Head of caudate nucleus (tissue), 42 donors: ENCODE results near the gene CD81.

ENCODE experiments used
- DNase-seq, 42 donors: peaks; one replicate each; pipeline versions ENCODE4 v3.0.0 to v3.0.0-alpha.2; 2020 to 2021; ENCODE audit warnings: mixed read lengths in 7 of 42
- intact Hi-C: fragments of 100-400 bp; cut with DNase I; formaldehyde crosslinking; loops from one replicate; pipeline ENCODE4 v1.15.0; 2022

CD81 gene

DNA sequence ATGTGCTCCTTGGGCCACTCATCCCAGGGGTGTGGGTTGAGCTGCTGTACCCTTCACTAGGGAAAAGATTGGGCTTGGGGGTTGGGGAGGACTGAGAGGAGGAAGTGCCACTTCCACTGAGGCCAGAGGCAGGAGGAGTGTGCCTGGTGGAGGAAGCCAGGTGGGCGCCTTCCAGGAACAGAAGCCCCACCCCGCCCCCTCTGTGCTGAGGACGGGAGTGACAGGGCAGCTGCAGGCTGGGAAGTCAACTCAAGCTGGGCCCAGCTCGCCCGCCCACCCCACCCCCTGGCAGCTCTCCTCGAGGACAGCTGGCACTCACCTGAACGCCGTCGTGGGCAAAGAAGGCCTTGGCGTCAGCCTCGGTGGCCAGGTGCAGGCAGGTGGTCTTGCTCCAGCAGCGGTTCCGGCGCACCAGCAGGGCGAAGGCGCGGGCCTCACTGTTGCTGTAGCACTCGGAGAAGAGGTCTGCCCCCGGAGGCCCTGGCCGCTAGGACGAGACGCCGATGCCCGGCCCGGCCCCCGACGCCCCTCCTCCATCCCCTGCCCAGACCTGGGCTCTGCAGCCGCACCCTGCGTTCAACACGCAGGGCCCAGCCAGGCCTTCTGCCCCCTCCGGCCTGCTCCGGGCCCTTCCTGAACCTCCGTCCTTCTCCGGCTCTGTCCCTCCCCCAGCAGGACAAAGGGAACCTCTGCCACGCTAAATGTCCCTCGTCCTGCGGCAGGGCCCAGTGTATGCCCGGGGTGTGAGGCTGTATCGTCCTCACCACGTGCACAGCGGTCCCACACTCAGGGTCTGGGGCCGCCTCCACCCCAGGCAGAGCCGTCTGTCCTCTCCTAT is 36.9 kb downstream of the CD81 start:
- intact Hi-C loops: no loop called here
- DNase-seq: no peak

DNA sequence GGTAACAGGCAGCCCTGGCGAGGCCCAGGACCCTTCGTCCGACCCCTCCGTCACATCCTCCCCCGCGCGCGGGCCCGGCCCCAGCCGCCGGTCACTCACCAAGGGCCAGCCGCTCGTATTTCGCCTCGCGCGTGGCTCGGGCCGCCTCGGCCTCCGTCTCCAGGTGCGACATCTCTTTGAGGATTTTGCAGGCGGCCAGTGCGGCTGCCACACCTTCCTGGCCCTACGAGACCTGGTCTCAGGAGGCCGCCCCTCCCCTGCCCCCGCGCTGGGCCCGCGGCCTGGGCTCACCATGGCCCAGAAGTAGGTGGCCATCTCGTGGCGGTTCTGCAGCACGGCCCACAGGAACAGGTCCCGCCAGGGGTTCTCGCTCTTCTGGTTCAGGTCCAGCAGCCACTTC is 37.5 kb downstream of the CD81 start:
- no peak for DNase-seq
- intact Hi-C loops: no loop called here

GRCh38 chr11:2415171-2415570 is 38.1 kb downstream of the CD81 start:
- DNase-seq: no peak
- intact Hi-C loops: no loop called here

- intact Hi-C loops: no loop called here
- DNase-seq: no peak
These were observed 38.7 kb downstream of the CD81 start for GRCh38 chr11:2415601-2416380.

DNA sequence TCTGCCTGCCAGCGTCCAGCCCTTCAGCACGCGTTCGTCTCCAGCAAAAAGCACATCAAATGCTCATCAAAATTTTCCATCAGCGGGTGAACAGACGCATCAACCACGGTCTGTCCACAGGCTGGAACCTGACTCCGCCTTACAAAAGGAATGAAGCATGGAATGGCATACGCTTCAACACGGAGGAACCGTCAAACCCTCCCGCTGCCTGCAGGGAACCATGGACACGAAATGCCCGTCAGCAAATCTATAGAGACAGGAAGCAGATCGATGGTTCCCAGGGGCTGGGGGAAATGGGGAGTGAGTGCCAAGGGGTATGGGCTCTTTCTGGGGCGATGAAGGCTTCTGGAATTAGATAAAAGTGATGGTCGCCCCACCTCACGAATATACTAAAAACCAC is 39.7 kb downstream of the CD81 start:
- no peak for DNase-seq
- intact Hi-C loops: no loop called here

GRCh38 chr11:2417856-2418692 is 41.0 kb downstream of the CD81 start:
- intact Hi-C loops: no loop called here
- DNase-seq: no peak

DNA sequence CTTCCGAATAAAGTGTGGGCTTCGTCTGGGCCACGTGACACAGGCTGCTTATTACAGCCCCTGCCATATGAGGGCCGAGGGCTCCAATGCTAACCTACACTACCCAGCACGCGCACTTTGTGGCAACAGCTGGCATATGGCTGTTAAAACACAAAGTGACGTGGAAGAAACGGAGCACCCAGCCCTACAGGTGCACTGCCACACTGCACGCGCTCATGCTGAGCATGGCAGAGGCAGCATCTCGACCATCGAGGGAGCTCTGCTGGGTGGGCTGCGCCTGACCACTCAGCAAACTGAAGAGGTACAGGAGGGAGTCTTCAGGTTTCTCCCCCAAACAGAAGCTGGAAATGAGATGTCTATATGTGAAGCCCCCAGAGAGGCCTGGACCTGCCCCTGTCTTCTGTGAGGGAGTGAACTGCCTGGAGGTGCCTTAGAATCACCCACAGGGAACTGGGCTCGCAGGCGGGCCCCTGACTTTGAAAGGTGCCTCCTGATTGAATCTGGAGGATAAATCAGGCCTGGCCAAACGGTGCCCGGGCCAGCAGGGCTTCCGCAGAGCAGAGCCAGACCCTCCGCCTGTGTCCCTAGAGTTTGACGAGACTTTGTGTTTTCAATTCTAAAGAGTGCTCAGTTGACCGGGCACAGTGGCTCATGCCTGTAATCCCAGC is 41.7 kb downstream of the CD81 start:
- intact Hi-C loops: no loop called here
- DNase-seq: no peak

GRCh38 chr11:2419638-2420501 is 42.8 kb downstream of the CD81 start:
- peak; percentile 35 to 89 (median 76) for DNase-seq
- intact Hi-C loops: loop anchor here (2.0 to 5.0 kb wide), 2 partner anchors 115 to 233 kb away; no protein-coding TSS in a partner anchor

- peak; percentile 32 to 89 (median 80) for DNase-seq
- intact Hi-C loops: loop anchor here (2.0 to 5.0 kb wide), 2 partner anchors 116 to 233 kb away; no protein-coding TSS in a partner anchor
These were observed 43.6 kb downstream of the CD81 start for GRCh38 chr11:2420502-2421225.

DNA sequence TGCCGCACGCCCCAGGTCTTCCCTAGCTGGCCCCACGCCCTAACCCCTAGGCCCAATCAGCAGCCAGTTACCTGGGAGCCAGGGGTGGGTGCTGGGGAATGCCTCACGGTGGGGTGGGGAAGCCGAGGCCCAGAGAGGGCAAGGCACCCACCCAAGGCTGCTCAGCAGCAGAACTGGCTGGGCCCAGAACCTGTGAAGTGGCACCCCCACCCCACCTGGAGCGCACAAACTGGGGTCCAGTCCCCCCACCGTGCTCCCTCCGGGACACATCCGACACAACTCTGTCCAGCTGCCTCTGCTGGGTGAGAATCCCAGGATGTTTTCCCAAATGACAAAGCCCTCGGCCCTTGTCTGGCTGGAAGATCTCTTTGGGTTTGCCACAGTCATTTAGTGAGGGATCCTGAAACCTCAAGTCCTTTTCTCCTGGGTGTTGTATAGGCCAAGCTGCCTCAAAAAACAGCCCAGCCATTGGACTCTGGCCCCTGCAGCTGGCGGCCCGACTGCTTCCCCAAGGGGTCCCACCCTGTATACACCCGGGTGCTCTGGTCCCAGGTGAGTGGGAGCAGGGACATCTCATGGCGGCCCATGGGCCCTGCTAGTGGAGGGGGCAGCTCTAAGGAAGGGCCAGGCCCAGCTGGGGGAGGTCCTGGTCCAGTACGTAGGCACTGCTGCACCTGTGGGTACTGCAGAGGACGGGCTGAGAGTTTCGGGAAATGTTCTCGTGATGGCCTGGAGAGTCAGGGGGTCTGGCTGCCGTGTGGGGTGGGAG is 44.3 kb downstream of the CD81 start:
- intact Hi-C loops: loop anchor here (2.0 to 5.0 kb wide), 2 partner anchors 117 to 234 kb away; no protein-coding TSS in a partner anchor
- DNase-seq: no peak

DNA sequence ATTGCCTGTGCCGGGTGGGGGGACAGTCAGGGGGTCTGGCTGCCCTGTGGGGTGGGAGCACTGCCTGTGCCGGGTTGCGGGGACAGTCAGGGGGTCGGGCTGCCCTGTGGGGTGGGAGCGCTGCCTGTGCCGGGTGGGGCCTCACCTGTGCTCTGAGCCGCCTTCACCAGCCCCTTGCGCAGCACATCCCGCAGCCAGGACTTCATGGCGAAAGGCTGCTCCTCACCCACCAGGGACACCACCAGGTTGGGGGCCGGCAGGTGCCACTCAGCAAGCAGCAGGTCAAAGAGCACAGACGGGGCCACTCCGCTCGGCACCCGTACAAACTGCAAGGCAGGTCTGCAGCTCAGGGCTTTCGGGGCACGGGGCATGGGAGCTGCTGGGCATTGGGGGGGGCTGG is 44.9 kb downstream of the CD81 start:
- intact Hi-C loops: loop anchor here (2.0 to 5.0 kb wide), 2 partner anchors 117 to 235 kb away; no protein-coding TSS in a partner anchor

GRCh38 chr11:2422461-2423156 is 45.5 kb downstream of the CD81 start:
- no peak for DNase-seq
- intact Hi-C loops: loop anchor here (5.0 kb wide), 1 partner anchor 235 kb away; no protein-coding TSS in a partner anchor

More for the DNA sequence above, 44.9 kb downstream of the CD81 start:
- DNase-seq: no peak

- intact Hi-C loops: loop anchor here (5.0 kb wide), 1 partner anchor 236 kb away; no protein-coding TSS in a partner anchor
These were observed 46.3 kb downstream of the CD81 start for GRCh38 chr11:2423157-2424025.

DNA sequence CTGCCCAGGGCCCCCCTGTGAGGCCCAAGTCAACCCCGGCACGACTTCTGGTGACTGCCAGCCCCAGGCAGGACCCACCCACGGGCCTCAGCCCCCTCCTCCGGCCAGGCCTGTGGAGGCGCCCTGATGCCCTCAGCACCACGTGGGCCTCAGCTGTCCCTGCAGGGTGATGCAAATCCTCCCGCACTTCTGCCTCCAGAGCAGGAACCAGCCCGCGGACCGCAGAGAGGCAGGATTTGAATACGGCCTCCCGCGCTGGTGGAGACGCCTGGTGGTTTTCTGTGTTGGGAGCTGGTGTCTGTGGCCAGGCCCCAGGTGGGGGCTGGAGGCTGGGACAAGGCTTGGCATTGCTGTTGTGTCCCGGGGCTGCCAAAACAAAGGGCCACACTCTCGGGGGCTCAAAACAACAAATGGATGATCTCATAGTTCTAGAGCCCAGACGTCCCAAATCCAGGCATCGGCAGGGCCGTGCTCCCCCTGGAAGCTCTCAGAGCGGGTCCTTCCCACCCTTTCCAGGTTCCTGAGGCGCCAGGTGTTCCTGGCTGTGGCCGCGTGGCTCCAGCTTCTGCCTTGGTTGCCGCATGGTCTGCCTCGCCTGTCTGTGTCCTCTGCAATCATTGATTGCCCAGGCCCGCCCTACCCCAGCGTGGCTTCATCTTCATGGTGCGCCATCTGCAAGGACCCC is 47.8 kb downstream of the CD81 start:
- intact Hi-C loops: loop anchor here (5.0 kb wide), 2 partner anchors 238 to 467 kb away; no protein-coding TSS in a partner anchor
- DNase-seq: no peak

More at GRCh38 chr11:2423157-2424025, 46.3 kb downstream of the CD81 start:
- DNase-seq: no peak
